Measurements from ENCODE around the gene GABARAPL2.
"Not testable (repeated sequence)": the region's sequence is repeated elsewhere in the genome, so short reads cannot be mapped to it uniquely, and the experiment has no call there.

GABARAPL2 gene

DNA sequence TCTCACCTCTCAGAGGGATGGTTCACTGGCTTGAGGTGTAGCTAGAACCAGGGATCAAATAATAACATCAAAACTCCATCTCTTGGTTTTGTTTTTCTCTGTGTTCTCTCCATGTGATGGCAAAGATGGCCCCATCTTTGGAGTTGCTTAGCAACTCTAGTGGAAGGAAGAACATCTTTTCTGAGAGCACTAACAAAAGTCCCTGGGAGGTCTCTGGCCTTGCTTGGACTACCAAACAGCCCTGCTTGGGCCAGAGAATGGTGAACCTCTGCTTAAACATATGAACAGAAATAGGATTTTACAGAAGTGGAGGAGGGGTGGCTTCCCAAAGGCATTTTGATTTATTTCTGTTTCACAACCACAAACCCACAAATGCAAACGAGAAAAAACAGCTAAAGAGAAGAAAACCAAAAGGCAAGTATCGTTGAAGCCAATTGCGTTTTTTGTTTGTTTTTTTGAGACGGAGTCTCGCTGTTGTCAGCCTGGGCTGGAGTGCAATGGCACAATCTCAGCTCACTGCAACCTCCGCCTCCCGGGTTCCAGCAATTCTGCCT lies 13.2 kb downstream of the GABARAPL2 start:
- H3K27ac Mint-ChIP-seq (ENCODE audit: low read depth), result no peak overlapping the region
- peaks cover 40% of the 10 kb centered on the region for H3K36me3 Mint-ChIP-seq (ENCODE audit: insufficient read depth)
- H3K4me3 Mint-ChIP-seq, result no peak overlapping the region
- H3K9me3 Mint-ChIP-seq, result no peaks in the 10 kb centered on the region
- no peak for DNase-seq (ENCODE audit: low spot score in 2 of 2)
- ATAC-seq (replicated peaks; ENCODE audit: extremely low read depth, poor library complexity, severe bottlenecking), result no peak
- H3K27me3 Mint-ChIP-seq, result no peaks in the 10 kb centered on the region
- peaks cover 24% of the 10 kb centered on the region for H3K4me1 Mint-ChIP-seq

DNA sequence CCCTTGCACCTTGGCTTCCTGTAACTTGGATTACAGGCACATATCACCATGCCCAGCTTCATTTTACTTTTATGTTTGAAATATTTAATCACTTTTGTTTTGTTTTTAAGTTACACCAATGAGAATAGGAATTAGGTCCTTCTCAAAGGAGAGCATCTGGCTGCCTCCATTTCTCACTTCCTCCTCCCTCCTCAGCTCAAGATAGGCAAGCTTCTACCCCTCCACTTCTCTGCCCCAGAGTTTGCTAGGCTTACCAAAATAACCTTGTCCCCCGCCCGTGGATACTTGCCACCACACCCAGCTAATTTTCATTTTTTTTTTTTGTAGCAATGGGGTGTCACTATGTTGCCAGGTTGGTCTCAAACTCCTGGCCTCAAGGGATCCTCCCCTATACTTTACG lies 17.9 kb downstream of the GABARAPL2 start:
- peaks cover 19% of the 10 kb centered on the region for H3K36me3 Mint-ChIP-seq (ENCODE audit: insufficient read depth)
- peak overlapping the region; percentile 70 for H3K27ac Mint-ChIP-seq (ENCODE audit: low read depth)
- no peak overlapping the region for H3K4me3 Mint-ChIP-seq
- no peaks in the 10 kb centered on the region for H3K27me3 Mint-ChIP-seq
- H3K4me1 Mint-ChIP-seq, result peaks cover 23% of the 10 kb centered on the region
- DNase-seq (ENCODE audit: low spot score in 2 of 2), result no peak
- no peak for ATAC-seq (replicated peaks; ENCODE audit: extremely low read depth, poor library complexity, severe bottlenecking)
- no peaks in the 10 kb centered on the region for H3K9me3 Mint-ChIP-seq

DNA sequence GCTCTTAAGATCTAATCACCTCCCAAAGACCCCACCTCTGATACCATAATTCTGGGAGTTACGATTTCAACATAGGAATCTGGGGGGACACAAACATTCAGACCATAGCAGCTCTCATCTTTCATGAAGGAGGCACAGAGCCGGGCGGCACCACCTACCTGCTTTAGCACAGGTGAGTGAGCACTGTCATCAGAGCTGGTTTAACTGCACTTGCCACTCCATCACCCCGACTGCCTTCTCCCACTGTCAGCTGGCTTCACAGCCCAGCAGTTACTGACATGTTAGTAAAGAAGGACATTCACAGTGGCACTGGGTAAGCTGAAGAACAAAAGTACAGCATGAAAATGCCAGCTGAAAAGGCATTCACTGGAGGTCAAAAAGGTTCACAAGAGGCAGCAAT lies 22.5 kb downstream of the GABARAPL2 start:
- ATAC-seq (replicated peaks; ENCODE audit: extremely low read depth, poor library complexity, severe bottlenecking), result no peak
- H3K36me3 Mint-ChIP-seq (ENCODE audit: insufficient read depth), result peaks cover 14% of the 10 kb centered on the region

DNA sequence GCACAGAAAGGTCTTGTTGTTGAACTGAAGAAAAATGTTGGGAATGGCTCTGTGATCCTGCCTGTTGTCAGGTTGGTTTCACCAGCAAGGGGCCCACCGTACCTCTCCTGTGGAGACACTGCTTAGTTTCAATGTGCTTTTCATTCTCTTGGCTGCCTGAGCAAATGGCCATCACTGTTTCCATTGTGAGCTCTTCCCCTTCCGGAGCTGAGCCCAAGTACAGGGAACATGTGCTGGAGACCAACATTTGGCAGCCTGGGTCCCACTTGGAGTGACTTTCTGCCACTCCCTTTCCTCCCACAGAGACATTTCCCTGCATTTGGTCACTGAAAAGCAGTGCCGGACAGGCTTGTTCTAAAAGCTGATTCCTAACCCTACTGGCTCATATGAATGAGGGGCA lies 23.1 kb downstream of the GABARAPL2 start:
- no peaks in the 10 kb centered on the region for H3K9me3 Mint-ChIP-seq
- H3K27ac Mint-ChIP-seq (ENCODE audit: low read depth), result no peak overlapping the region
- no peak for DNase-seq (ENCODE audit: low spot score in 2 of 2)

More for the DNA sequence above, 22.5 kb downstream of the GABARAPL2 start:
- Mint-ChIP-seq H3K9me3 (no peaks in the 10 kb centered on the region), H3K27ac (ENCODE audit: low read depth) (no peak overlapping the region), H3K27me3 (no peaks in the 10 kb centered on the region), H3K4me3 (no peak overlapping the region), H3K4me1 (peaks cover 17% of the 10 kb centered on the region)
- no peak for DNase-seq (ENCODE audit: low spot score in 2 of 2)

DNA sequence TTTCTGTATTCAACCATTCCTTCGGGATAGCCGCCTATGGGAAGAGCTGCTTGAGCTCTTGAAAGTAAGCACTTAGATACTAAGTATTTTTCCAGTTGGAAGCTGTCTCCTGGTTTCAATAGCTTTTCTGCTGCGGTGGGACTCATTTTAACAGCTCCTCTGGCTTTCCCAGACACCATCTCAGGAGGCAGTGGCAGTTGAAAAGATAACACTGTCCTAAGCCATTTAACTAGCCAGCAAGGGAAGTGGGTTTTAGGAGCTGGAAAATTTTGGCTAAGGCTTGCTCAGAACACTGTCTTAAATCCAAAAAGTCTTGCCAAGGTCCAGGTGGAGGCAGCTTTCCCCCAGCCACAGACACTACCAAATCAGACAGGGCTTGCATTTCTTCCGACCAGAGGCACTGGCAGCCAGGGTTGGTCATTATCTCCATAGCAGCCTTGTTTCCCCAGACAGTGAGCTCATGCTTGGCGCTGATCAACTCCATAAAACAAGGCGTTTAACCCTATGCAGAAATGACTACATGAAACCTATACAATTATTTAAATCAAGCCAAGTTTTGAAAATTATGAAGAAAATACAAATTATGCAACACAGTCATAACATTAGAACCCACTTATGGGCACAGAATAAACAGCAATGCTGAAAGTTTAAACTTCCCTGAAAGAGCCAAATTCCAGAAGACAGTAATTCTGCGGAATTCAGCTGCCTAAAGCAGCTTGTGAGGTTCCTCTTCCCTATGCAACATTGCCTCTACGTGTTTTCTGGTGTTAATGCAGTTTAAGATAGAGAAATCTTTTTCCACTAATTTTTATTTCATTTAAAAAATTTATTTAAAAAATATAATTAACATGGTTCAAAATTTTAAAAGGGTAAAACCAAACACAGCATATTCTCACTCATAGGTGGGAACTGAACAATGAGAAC lies 25.0 kb downstream of the GABARAPL2 start:
- no peaks in the 10 kb centered on the region for H3K27me3 Mint-ChIP-seq
- no peaks in the 10 kb centered on the region for H3K4me1 Mint-ChIP-seq
- ATAC-seq (replicated peaks; ENCODE audit: extremely low read depth, poor library complexity, severe bottlenecking) (no peak), DNase-seq (ENCODE audit: low spot score in 2 of 2) (no peak)
- peaks cover 17% of the 10 kb centered on the region for H3K36me3 Mint-ChIP-seq (ENCODE audit: insufficient read depth)
- no peak overlapping the region for H3K4me3 Mint-ChIP-seq
- no peaks in the 10 kb centered on the region for H3K9me3 Mint-ChIP-seq
- no peak overlapping the region for H3K27ac Mint-ChIP-seq (ENCODE audit: low read depth)

More for the DNA sequence above, 23.1 kb downstream of the GABARAPL2 start:
- H3K36me3 Mint-ChIP-seq (ENCODE audit: insufficient read depth), result peaks cover 11% of the 10 kb centered on the region
- peaks cover 13% of the 10 kb centered on the region for H3K4me1 Mint-ChIP-seq
- H3K4me3 Mint-ChIP-seq, result no peak overlapping the region
- ATAC-seq (replicated peaks; ENCODE audit: extremely low read depth, poor library complexity, severe bottlenecking), result no peak
- H3K27me3 Mint-ChIP-seq, result no peaks in the 10 kb centered on the region

DNA sequence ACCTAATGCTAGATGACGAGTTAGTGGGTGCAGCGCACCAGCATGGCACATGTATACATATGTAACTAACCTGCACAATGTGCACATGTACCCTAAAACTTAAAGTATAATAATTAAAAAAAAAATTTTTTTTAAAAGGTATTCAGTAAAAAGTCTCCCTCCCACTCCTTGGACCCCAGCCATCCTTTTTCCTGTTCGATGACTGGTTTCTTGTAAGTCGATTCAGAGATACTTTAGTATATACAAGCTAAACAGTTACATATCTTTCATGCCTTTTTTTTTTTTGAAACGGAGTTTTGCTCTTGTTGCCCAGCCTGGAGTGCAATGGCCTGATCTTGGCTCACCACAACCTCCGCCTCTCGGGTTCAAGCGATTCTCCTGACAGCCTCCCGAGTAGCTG lies 25.7 kb downstream of the GABARAPL2 start:
- peaks cover 17% of the 10 kb centered on the region for H3K36me3 Mint-ChIP-seq (ENCODE audit: insufficient read depth)
- not testable (repeated sequence) for H3K4me1 Mint-ChIP-seq; H3K9me3 Mint-ChIP-seq; H3K27me3 Mint-ChIP-seq; DNase-seq (ENCODE audit: low spot score in 2 of 2); H3K4me3 Mint-ChIP-seq; H3K27ac Mint-ChIP-seq (ENCODE audit: low read depth); ATAC-seq (replicated peaks; ENCODE audit: extremely low read depth, poor library complexity, severe bottlenecking)

DNA sequence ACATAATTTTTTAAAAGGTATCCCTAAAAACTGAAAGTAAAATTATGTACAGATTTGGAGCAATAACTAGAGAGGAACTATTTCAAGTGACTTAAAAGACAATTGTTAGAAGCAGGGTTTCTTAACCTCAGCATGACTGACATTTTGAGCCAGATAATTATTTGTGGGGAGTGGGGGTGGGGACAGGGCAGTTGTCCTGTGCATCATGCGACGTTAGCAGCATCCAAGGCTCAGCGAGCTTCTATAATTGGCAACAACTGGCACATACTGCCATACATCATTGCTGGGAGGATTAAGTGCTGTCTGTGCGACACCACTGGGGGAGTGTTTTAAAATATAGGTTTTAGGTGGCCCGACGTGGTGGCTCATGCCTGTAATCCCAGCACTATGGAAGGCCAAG lies 27.1 kb downstream of the GABARAPL2 start:
- H3K4me3 Mint-ChIP-seq, result no peak overlapping the region

DNA sequence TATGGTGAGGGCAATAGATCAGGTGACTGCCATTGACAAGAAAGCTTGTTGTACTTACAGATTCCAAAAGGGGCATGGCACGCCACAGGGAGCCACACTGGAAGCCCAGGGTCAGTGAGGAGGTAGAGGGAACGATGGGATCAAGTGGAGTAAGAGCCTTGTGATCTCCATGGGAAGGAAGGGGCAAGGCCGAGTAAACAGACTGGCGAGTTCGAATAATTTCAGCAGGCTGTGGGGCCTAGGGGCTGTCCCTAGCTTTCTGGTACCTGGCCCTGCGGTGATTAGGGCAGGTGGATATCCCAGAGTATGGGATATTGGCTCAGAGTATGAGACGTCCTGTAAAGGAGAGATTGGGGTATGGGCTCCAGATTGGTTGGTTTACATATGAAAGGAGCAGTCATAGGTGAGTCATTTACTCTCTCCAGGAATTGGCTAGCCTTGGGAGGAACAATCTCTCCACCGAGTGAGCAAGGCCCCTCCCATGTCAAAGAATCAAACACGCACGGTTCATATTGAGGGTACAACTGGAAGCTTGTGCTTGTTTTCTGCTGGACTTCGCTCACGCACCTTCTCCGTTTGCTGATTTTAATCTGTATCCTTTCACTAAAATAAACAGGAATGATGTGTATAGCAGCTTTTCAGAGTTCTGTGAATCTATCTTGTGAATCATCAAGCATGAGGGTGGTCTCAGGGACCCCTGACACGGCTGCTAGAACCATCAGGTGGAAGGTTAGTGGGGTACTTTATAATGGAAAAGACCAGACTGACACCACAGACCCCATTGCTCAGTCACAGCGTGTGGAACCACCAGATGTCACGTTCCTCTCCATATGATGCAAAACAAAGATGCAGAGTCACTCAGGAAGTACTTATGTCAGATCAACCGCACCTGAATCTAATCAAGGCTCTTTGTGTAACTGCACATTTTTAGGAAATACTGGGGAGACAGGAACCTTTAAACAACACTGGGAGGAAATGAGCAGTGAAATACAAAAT lies 27.9 kb downstream of the GABARAPL2 start:
- H3K27ac Mint-ChIP-seq (ENCODE audit: low read depth), result no peak overlapping the region
- H3K27me3 Mint-ChIP-seq, result no peaks in the 10 kb centered on the region
- peaks cover 5% of the 10 kb centered on the region for H3K4me1 Mint-ChIP-seq
- no peak overlapping the region for H3K4me3 Mint-ChIP-seq
- peaks cover 23% of the 10 kb centered on the region for H3K36me3 Mint-ChIP-seq (ENCODE audit: insufficient read depth)
- DNase-seq (ENCODE audit: low spot score in 2 of 2) (no peak), ATAC-seq (replicated peaks; ENCODE audit: extremely low read depth, poor library complexity, severe bottlenecking) (no peak)
- H3K9me3 Mint-ChIP-seq, result no peaks in the 10 kb centered on the region

More for the DNA sequence above, 27.1 kb downstream of the GABARAPL2 start:
- DNase-seq (ENCODE audit: low spot score in 2 of 2), result no peak
- Mint-ChIP-seq H3K9me3 (no peaks in the 10 kb centered on the region), H3K27me3 (no peaks in the 10 kb centered on the region), H3K4me1 (peaks cover 5% of the 10 kb centered on the region), H3K36me3 (ENCODE audit: insufficient read depth) (peaks cover 25% of the 10 kb centered on the region), H3K27ac (ENCODE audit: low read depth) (no peak overlapping the region)
- ATAC-seq (replicated peaks; ENCODE audit: extremely low read depth, poor library complexity, severe bottlenecking), result no peak

DNA sequence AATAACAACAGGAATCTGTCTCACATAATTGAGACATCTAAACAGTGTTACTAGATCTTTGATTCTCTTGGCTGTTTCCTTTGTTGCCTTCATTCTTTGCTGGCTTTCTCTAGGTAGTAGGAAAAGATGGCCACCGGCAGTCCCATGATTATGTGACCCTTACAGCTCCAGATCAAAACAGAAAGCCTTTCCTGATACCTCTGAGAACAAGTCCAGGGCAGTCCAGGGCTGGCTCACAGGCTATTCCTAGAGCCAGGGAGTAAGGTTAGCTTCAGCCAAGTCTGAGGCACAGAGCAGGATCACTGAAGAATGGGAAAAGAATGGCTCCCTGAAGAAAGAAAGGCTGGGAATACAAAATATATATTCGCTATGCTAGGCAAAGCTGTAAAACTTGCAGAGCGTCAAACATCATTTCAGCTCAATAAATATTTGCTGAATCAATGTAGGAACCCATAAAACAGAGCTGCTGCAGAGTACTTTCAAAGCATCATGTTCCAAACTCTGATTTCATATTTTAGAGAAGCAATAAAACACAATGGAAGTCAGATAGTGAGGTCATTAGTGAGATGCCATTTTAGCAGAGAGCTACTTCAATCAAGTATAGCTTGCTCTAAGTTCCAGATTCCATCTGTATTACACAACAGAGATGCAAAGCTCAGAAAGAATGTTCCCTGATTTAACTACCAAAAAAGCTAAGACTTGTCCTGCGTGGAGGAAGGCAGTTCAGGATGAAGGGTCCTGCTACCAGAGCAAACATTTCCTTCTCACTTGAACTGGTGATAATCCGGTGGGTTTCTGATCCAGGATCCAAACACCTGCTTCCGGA lies 33.5 kb downstream of the GABARAPL2 start:
- Mint-ChIP-seq H3K9me3 (peaks cover 7% of the 10 kb centered on the region), H3K4me3 (no peak overlapping the region)

DNA sequence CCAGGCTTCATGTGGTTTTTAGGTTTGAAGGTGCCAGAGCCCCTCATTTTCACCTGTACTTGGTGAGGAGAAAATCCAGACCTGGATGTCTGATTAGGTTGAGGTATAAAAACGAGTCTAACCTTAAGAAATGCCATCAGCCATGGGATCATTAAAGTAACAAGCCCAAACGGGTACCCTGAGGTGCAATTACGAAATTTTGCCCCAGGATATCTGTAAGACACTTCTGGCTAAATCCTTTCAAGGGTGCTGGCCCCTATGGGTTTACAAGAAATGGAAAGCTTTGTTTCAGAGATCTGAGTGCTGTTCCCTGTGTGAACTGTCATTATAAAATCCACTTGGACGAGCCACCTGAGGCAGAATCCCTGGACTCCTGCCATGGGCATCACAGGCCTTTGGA lies 37.1 kb downstream of the GABARAPL2 start:
- no peaks in the 10 kb centered on the region for H3K27me3 Mint-ChIP-seq
- no peak for DNase-seq (ENCODE audit: low spot score in 2 of 2)
- H3K4me3 Mint-ChIP-seq, result no peak overlapping the region
- H3K9me3 Mint-ChIP-seq, result peaks cover 7% of the 10 kb centered on the region
- no peak for ATAC-seq (replicated peaks; ENCODE audit: extremely low read depth, poor library complexity, severe bottlenecking)
- no peak overlapping the region for H3K27ac Mint-ChIP-seq (ENCODE audit: low read depth)
- peaks cover 6% of the 10 kb centered on the region for H3K4me1 Mint-ChIP-seq
- H3K36me3 Mint-ChIP-seq (ENCODE audit: insufficient read depth), result peaks cover 66% of the 10 kb centered on the region

More for the DNA sequence above, 33.5 kb downstream of the GABARAPL2 start:
- no peak for DNase-seq (ENCODE audit: low spot score in 2 of 2)
- Mint-ChIP-seq H3K27me3 (no peaks in the 10 kb centered on the region), H3K4me1 (peaks cover 5% of the 10 kb centered on the region), H3K36me3 (ENCODE audit: insufficient read depth) (peaks cover 57% of the 10 kb centered on the region), H3K27ac (ENCODE audit: low read depth) (no peak overlapping the region)
- no peak for ATAC-seq (replicated peaks; ENCODE audit: extremely low read depth, poor library complexity, severe bottlenecking)

DNA sequence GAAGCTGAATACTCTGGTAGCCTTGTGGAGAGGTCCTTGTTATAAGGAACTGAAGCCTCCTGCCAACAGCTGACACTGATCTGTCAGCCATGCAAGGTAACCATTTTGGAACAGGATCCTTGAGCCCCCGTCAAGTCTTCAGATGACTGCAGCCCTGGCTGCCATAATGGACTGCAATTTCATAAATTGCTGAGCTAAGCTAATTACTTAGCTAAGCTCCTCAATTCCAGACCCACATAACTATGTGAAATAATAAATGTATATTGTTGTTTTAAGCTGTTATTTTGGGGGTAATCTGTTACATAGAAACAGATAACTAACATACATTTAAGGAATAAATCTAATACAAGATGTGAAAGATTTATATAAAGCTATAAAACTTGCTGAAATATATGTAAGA lies 40.3 kb downstream of the GABARAPL2 start:
- Mint-ChIP-seq H3K9me3 (peaks cover 7% of the 10 kb centered on the region), H3K27me3 (no peaks in the 10 kb centered on the region), H3K27ac (ENCODE audit: low read depth) (no peak overlapping the region), H3K36me3 (ENCODE audit: insufficient read depth) (peaks cover 64% of the 10 kb centered on the region), H3K4me3 (no peak overlapping the region), H3K4me1 (peaks cover 6% of the 10 kb centered on the region)
- no peak for ATAC-seq (replicated peaks; ENCODE audit: extremely low read depth, poor library complexity, severe bottlenecking)
- DNase-seq (ENCODE audit: low spot score in 2 of 2), result no peak

All from central memory CD8-positive, alpha-beta T cell (primary cell).